GM21528 (cell line): ENCODE data around the gene RSBN1L.
A peak's percentile ranks its signal among the peaks of the same experiment; 100 is the strongest.
"Not testable (repeated sequence)": the region's sequence is repeated elsewhere in the genome, so short reads cannot be mapped to it uniquely, and the experiment has no call there.

ENCODE experiments used
- ATAC-seq: cut with Tn5 transposase; IDR thresholded peaks from one replicate; pipeline ENCODE4 v1.9.1; 2021; ENCODE audit warnings: mild to moderate bottlenecking, moderate library complexity; ENCODE audit not compliant: unreplicated experiment, low FRiP score

Gene RSBN1L

DNA sequence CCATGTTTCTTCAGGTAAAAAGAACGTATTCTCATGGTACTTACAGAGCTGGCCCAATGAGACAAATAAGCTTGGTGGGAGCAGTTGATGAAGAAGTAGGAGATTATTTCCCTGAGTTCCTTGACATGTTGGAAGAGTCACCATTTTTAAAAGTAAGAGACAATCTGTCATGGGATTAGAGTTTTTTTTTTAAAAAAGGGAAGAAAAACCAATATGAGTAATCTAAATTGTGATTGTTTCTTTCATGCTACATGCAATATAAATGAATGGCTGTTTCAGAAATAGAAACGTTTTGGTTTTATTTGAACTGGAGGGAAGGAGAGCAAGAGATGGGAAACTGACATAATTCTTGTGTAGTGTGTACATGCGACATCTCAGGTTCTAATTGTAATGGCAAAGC lies 69.2 kb downstream of the RSBN1L start:
- no peak for ATAC-seq

- ATAC-seq = no peak
These were observed 69.9 kb downstream of the RSBN1L start for GRCh38 chr7:77765906-77766800.

DNA sequence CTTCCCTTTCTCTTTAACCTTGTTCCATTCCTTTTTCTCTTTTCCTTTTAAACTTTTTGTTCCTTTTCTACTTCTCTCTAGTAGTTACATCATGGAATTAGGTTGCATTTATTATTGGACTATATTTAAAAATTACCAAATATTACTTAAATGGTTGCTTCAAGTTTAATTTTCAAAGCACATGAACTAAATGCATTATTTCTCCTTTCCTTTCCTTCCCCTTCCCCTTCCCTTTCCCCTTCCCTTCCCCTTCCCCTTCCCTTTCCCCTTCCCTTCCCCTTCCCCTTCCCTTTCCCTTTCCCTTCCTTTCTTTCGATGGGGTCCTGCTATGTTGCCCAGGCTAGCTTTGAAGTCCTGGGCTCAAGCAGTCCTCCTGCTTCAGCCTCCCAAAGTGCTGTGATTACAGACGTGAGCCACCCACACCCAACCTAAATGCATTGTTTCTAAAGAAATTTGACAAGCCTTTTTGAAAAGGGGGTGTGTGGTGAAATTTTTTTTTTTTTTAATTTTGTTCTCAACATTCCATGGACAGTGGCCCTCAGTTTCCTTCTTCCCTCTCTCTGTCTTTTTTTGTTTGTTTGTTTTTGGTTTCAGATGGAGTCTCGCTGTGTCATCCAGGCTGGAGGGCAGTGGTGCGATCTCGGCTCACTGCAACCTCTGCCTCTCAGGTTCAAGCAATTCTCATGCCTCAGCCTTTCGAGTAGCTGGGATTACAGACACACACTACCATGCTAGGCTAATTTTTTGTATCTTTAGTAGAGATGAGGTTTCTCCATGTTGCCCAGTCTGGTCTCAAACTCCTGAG lies 70.7 kb downstream of the RSBN1L start:
- no peak for ATAC-seq

- ATAC-seq = no peak
These were observed 74.1 kb downstream of the RSBN1L start for GRCh38 chr7:77770316-77770715.

DNA sequence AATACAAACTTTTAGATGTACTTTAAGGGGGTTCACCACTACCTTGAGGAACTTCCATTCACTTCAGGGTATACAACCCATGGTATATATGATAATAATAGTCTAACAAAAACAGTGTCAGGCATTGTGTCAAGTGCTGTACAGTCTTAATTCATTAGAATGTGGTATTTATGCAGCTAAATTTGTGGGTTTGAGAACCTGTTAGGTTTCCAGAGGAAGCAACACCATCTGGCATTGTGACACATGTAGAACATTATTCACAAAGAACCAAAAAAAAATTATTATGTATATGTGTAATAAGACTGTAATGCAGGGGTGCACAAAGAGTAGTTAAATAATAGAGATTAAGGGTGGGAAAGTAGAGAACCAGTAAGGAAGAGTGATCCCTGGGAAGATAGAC lies 75.6 kb downstream of the RSBN1L start:
- no peak for ATAC-seq

DNA sequence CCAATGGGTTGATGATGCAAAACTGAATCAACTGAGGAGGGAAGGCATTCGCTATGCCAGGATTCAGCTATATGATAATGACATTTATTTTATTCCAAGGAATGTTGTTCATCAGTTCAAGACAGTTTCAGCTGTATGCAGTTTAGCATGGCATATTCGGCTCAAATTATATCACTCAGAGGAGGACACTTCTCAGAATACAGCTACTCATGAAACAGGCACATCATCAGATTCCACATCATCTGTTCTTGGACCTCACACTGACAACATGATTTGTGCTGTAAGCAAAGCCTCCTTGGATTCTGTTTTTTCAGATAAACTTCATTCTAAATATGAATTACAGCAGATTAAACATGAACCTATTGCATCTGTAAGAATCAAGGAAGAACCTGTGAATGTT lies 82.3 kb downstream of the RSBN1L start:
- ATAC-seq = no peak

- no peak for ATAC-seq
These were observed 86.1 kb downstream of the RSBN1L start for GRCh38 chr7:77782383-77782782.

GRCh38 chr7:77783111-77783510 lies 86.9 kb downstream of the RSBN1L start:
- ATAC-seq = no peak

DNA sequence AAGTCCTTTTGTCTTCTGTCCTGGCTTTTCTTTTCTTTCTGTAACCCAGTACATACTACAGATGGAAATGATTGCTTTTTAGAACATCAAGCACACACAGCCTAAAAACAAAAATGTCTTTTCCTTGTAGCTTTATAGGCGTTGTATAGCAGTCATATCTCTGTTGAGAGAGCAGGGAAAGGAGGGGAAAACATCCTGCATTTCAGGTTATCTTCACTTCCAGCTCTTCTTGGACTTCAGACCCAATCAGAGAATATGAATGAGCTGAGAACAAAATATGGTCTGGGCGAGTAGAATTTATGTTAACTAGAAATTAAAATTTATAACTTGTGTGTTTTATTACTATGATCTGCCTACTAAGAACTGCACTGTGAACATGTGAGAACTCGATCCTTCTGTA lies 87.3 kb downstream of the RSBN1L start:
- ATAC-seq = no peak

DNA sequence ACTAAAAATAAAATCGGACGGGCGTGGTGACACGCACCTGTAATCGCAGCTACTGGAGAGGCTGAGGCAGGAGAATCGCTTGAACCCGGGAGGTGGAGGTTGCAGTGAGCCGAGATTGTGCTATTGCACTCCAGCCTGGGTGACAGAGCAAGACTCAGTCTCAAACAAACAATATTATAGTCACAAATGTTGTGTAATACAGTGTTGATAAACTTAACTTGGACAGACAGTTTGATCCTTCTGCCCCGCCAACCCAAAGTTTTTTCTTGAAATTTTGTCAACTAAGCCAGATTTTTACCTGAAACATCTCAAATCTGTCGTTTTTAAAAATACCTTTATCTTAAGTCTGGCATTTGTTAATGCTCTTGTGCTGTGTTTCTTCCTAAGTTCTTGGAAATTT lies 88.2 kb downstream of the RSBN1L start:
- ATAC-seq = not testable (repeated sequence)

GRCh38 chr7:77786018-77786417 lies 89.8 kb downstream of the RSBN1L start:
- ATAC-seq = no peak

DNA sequence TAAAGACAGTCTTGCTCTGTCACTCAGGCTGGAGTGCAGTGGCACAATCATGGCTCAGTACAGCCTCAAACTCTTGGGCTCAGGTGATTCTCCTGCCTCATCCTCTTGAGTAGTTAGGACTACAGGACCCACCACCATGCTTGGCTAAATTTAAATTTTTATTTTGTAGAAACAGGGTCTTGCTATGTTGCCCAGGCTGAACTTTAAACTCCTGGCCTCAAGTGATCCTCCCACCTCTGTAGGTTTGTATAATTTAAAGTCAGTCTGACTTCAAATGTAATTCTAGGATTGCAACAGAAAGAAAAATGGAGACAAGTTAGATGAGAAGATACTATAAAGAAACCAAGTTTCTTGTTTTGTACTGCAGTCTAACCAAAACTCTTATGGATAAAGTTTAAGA lies 90.5 kb downstream of the RSBN1L start:
- ATAC-seq = no peak

- no peak for ATAC-seq
These were observed 92.2 kb downstream of the RSBN1L start for GRCh38 chr7:77788327-77788902.

DNA sequence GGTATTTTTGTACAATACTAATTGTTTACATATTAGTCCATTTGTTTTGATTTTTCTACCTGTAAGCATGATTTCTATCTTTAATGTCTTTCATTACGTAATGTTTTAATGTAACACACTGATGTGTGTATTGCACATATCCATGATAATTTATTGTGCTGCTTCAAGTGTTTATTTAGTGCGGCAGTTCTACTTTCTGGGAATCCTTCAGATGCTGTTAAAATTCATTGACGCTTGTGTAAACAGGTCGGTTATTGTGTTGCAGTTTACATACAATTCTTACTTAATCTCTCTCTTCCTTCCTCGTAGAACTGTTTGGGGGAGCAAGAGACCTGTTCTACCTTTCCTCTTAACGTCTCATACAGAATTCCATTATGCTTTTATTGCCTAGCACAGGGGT lies 95.1 kb downstream of the RSBN1L start:
- no peak for ATAC-seq

GRCh38 chr7:77791956-77792355 lies 95.7 kb downstream of the RSBN1L start:
- no peak for ATAC-seq

DNA sequence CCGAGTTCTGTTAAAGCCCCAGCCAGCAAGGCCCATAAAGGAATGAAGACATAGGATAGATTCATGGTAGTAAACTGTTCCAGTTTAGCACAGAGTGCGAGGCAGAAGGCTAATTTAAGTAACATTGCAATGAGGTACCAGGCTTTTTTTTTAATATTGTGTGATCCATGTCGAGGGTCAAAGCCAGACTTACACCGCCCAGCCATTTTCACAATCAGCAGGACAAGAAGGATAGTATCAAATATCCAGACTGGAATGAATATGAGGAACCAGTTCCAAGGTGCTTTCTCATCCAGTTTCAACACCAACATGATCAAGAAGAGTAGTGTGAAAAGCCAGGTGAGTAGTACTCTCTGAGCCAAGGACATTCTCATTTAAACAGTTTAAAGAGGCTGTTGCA lies 97.7 kb downstream of the RSBN1L start:
- no peak for ATAC-seq

GRCh38 chr7:77796109-77796508 lies 99.8 kb downstream of the RSBN1L start:
- no peak for ATAC-seq

DNA sequence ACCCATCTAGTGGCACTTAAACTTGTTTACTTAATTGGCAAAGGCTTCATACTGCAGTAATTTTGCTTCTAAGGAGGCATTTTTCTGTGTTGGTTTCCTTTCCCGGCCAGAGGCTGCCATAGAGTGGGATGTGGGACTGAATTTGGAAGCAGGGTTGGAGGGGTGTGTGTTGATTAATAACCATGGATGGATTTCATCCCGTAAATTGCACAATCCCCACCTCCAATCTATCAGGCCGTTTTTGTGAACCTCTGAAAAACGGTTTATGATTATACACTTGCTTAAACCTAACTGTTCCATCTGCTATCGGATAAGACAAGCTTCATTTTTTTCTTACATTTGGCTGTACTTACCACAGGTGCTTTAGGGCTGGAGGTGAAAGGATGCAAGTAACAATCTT lies 100.7 kb downstream of the RSBN1L start:
- no peak for ATAC-seq

- peak; percentile 45 for ATAC-seq
These were observed 101.6 kb downstream of the RSBN1L start for GRCh38 chr7:77797734-77798393.

- peak; percentile 91 for ATAC-seq
These were observed 102.3 kb downstream of the RSBN1L start, which contains the start of the genes PHTF2 and TMEM60 for GRCh38 chr7:77798394-77799077. PHTF2 (plus strand) TSS chr7:77798773. TMEM60 (minus strand) TSS chr7:77798434; CDS start chr7:77794373, 4,061 bp downstream.
